H1 (cell line): ENCODE results near the gene APOL1. TPM values are rescaled to one million over a fixed set of nuclear protein-coding genes. Genes with fewer than 3 reads are reported as not detected.
"Not testable (repeated sequence)": the region's sequence is repeated elsewhere in the genome, so short reads cannot be mapped to it uniquely, and the experiment has no call there.

Experiments
- CTCF ChIA-PET: fragments of 300-600 bp; sonication (Branson Sonifier 250); formaldehyde crosslinking; loops from one replicate; lab custom pipeline; 2021; ENCODE audit not compliant: partially characterized antibody; lab: Charles Lee
- POLR2A ChIA-PET: fragments of 300-600 bp; sonication (Branson Sonifier 250); formaldehyde crosslinking; loops from one replicate; lab custom pipeline; 2021; ENCODE audit warnings: inconsistent platforms; ENCODE audit not compliant: partially characterized antibody; lab: Charles Lee
- DNase-seq, 2 experiments: peaks; one replicate each; pipeline versions ENCODE4 v3.0.0 to v3.0.0-alpha.2; 2010 to 2022; ENCODE audit warnings: low spot score in 2 of 2, low read depth in 1 of 2, mixed read lengths in 1 of 2
- FAIRE-seq: peaks from 2 replicates; lab custom pipeline; 2011; peaks lifted over from hg19 to GRCh38; lab: Jason Lieb, UNC
- H2AFZ ChIP-seq: 2 replicates; pipeline ENCODE4 v1.8.1; 2012; ENCODE audit warnings: low read length, inconsistent platforms
- H2AK5ac ChIP-seq: 2 replicates; pipeline ENCODE4 v1.6.1; 2013; ENCODE audit warnings: low read depth, low read length
- H2BK120ac ChIP-seq: replicated peaks from 2 replicates; pipeline ENCODE3; 2013; ENCODE audit warnings: low read depth, low read length, inconsistent platforms
- H2BK12ac ChIP-seq: 2 replicates; pipeline ENCODE4 v1.6.1; 2013; ENCODE audit warnings: low read depth, low read length
- H2BK15ac ChIP-seq: 2 replicates; pipeline ENCODE4 v1.6.1; 2013; ENCODE audit warnings: low read length
- H2BK20ac ChIP-seq: 2 replicates; pipeline ENCODE4 v1.6.1; 2013; ENCODE audit warnings: low read length
- H2BK5ac ChIP-seq: 2 replicates; pipeline ENCODE4 v1.6.1; 2013; ENCODE audit warnings: low read depth, low read length
- H3K14ac ChIP-seq: 2 replicates; pipeline ENCODE4 v1.6.1; 2013; ENCODE audit warnings: inconsistent platforms; ENCODE audit not compliant: insufficient read length
- H3K18ac ChIP-seq: 2 replicates; pipeline ENCODE4 v1.6.1; 2013; ENCODE audit warnings: low read length; ENCODE audit errors: extremely low read depth
- H3K23ac ChIP-seq: 2 replicates; pipeline ENCODE4 v1.6.1; 2013; ENCODE audit warnings: inconsistent platforms; ENCODE audit not compliant: insufficient read length
- H3K23me2 ChIP-seq: 2 replicates; pipeline ENCODE4 v1.6.1; 2013; ENCODE audit warnings: low read depth, low read length
- H3K27ac ChIP-seq: 2 replicates; pipeline ENCODE4 v1.6.1; 2011; ENCODE audit warnings: low read depth, low read length, inconsistent platforms
- H3K27me3 ChIP-seq, 4 experiments: replicated peaks in 1 of 4; 1 replicate in 1 of 4; 2 replicates in 3 of 4; pipeline versions ENCODE4 v1.6.1 to v1.8.1; 2011 to 2013; ENCODE audit warnings: low read length in 3 of 4, mild to moderate bottlenecking in 3 of 4, inconsistent platforms in 2 of 4, mixed read lengths in 2 of 4, moderate library complexity in 1 of 4; ENCODE audit not compliant: control insufficient read depth in 3 of 4, insufficient read depth in 3 of 4; ENCODE audit errors: extremely low read depth in 1 of 4
- H3K36me3 ChIP-seq, 4 experiments: 2 replicates each; pipeline versions ENCODE4 v1.6.1 to v1.8.1; 2011 to 2013; ENCODE audit warnings: mild to moderate bottlenecking in 4 of 4, low read length in 3 of 4, moderate library complexity in 2 of 4, control low read depth in 1 of 4, inconsistent platforms in 1 of 4; ENCODE audit not compliant: insufficient read depth in 4 of 4, control insufficient read depth in 2 of 4
- H3K4ac ChIP-seq: replicated peaks from 2 replicates; pipeline ENCODE3; 2013; ENCODE audit warnings: low read length, low read depth, mixed read lengths, inconsistent platforms; ENCODE audit not compliant: insufficient read length
- H3K4me1 ChIP-seq, 4 experiments: replicated peaks in 1 of 4; 1 replicate in 1 of 4; 2 replicates in 3 of 4; pipeline versions ENCODE4 v1.6.1 to v1.8.1; 2011 to 2013; ENCODE audit warnings: low read length in 3 of 4, inconsistent platforms in 2 of 4, mixed read lengths in 1 of 4; ENCODE audit not compliant: insufficient read depth in 4 of 4, control insufficient read depth in 3 of 4
- H3K4me2 ChIP-seq, 2 experiments: 2 replicates each; pipeline versions ENCODE4 v1.6.1 to v1.8.1; 2011 to 2013; ENCODE audit warnings: low read depth in 2 of 2, low read length in 2 of 2, control low read depth in 1 of 2, inconsistent platforms in 1 of 2, mild to moderate bottlenecking in 1 of 2; ENCODE audit not compliant: insufficient read depth in 1 of 2
- H3K4me3 ChIP-seq, 4 experiments: fragments of 200-600, 300-600 bp in 1 of 4; sonication (generic), shearing (Covaris generic), sonication (Bioruptor Twin) in 1 of 4; 2 replicates each; pipeline versions ENCODE4 v1.5.1 to v1.8.1; 2011 to 2016; ENCODE audit warnings: low read length in 4 of 4, low read depth in 3 of 4, control low read depth in 2 of 4, inconsistent platforms in 2 of 4, mild to moderate bottlenecking in 2 of 4, mixed read lengths in 1 of 4, moderate library complexity in 1 of 4; ENCODE audit not compliant: insufficient read depth in 2 of 4; ENCODE audit errors: extremely low read depth in 1 of 4
- H3K56ac ChIP-seq: replicated peaks from 2 replicates; pipeline ENCODE3; 2013; ENCODE audit warnings: low read depth, mild to moderate bottlenecking, mixed read lengths, low read length, inconsistent platforms; ENCODE audit not compliant: insufficient read length
- H3K79me1 ChIP-seq: 2 replicates; pipeline ENCODE4 v1.6.1; 2013; ENCODE audit warnings: low read depth, low read length, control low read depth
- H3K79me2 ChIP-seq, 2 experiments: 2 replicates each; pipeline versions ENCODE4 v1.6.1 to v1.8.1; 2012 to 2013; ENCODE audit warnings: low read length in 2 of 2, mild to moderate bottlenecking in 2 of 2, inconsistent platforms in 1 of 2; ENCODE audit not compliant: insufficient read depth in 2 of 2, control insufficient read depth in 1 of 2
- H3K9ac ChIP-seq, 4 experiments: replicated peaks in 1 of 4; 1 replicate in 1 of 4; 2 replicates in 3 of 4; pipeline versions ENCODE4 v1.6.1 to v1.8.1; 2011 to 2013; ENCODE audit warnings: low read depth in 3 of 4, low read length in 3 of 4, control low read depth in 2 of 4, mild to moderate bottlenecking in 2 of 4, moderate library complexity in 2 of 4, inconsistent platforms in 1 of 4; ENCODE audit errors: extremely low read depth in 1 of 4
- H3K9me3 ChIP-seq, 2 experiments: 2 replicates each; pipeline versions ENCODE4 v1.6.1 to v1.8.1; 2012 to 2013; ENCODE audit warnings: mild to moderate bottlenecking in 2 of 2, moderate library complexity in 2 of 2, control low read depth in 1 of 2, inconsistent platforms in 1 of 2, low read depth in 1 of 2, low read length in 1 of 2, mixed read lengths in 1 of 2; ENCODE audit not compliant: insufficient read depth in 2 of 2
- H4K20me1 ChIP-seq, 2 experiments: replicated peaks in 1 of 2; 2 replicates each; pipeline versions ENCODE3 to v1.8.1; 2011 to 2013; ENCODE audit warnings: inconsistent platforms in 2 of 2, low read length in 2 of 2, mild to moderate bottlenecking in 1 of 2; ENCODE audit not compliant: insufficient read depth in 2 of 2, control insufficient read depth in 1 of 2
- H4K5ac ChIP-seq: 2 replicates; pipeline ENCODE4 v1.6.1; 2013; ENCODE audit warnings: low read length, low read depth, mixed read lengths, inconsistent platforms; ENCODE audit not compliant: insufficient read length
- H4K8ac ChIP-seq: 2 replicates; pipeline ENCODE4 v1.8.0; 2013; ENCODE audit warnings: mild to moderate bottlenecking, moderate library complexity, low read length, inconsistent platforms; ENCODE audit not compliant: insufficient read depth; ENCODE audit errors: extremely low read depth
- H4K91ac ChIP-seq: replicated peaks from 2 replicates; pipeline ENCODE3; 2013; ENCODE audit warnings: low read length, mixed read lengths, inconsistent platforms; ENCODE audit not compliant: insufficient read length
- WGBS, 2 experiments: shearing (Covaris generic) in 1 of 2; methylation state at CpG; one replicate each; pipeline versions ENCODE4 v1.1.6 to v1.1.7; 2013 to 2015; ENCODE audit warnings: low lambda C conversion rate in 2 of 2, mixed read lengths in 2 of 2, inconsistent platforms in 1 of 2, low coverage in 1 of 2, missing lambda C conversion rate in 1 of 2; ENCODE audit not compliant: insufficient replicate concordance in 2 of 2, insufficient coverage in 1 of 2, insufficient read length in 1 of 2; ENCODE audit errors: extremely low coverage in 1 of 2, missing lambda C conversion rate in 1 of 2; 5-methylcytosine and 5-hydroxymethylcytosine counted together
- polyA plus RNA-seq, 7 experiments: library from polyadenylated mRNA; depleted of rRNA in 3 of 7; stranded (reverse) in 5 of 7; unstranded in 2 of 7; fragments of >200 nt in 5 of 7; fragments of 200-250 nt in 2 of 7; gene quantifications; 1 replicate in 5 of 7; 2 replicates in 1 of 7; 4 replicates in 1 of 7; pipeline versions ENCODE4 v1.2.1 to v1.2.3, GENCODE V29; 2011 to 2013; ENCODE audit warnings: missing spikeins in 2 of 7, mixed read lengths in 2 of 7
- total RNA-seq: library from RNA; stranded (reverse); fragmentation: NEBNext Ultra II Directional; extraction: Animal tissue kit (Norgen Biotek cat#: 25700); gene quantifications from 2 replicates; pipeline ENCODE4 v1.2.1, GENCODE V29; 2021

The APOL1 gene
- total and polyA plus RNA-seq, 2 of the 8 experiments (the other 6 are each of a cell fraction or from before 2014, with no cell fraction given) = not detected

- 94% methylated on average over 1 of the region's 1 CpG; no CpG with 5 or more reads in 1 of the 2 experiments for WGBS, 2 experiments
Measured at GRCh38 chr22:36228369-36228768, 24.6 kb upstream of the APOL1 start.

More at GRCh38 chr22:36228369-36228768, 24.6 kb upstream of the APOL1 start:
- not testable (repeated sequence) for H3K9me3 ChIP-seq, H2BK5ac ChIP-seq, H3K4ac ChIP-seq, H3K18ac ChIP-seq, FAIRE-seq, H3K23ac ChIP-seq, H3K79me2 ChIP-seq, H2AFZ ChIP-seq, H4K5ac ChIP-seq, H3K36me3 ChIP-seq, H3K79me1 ChIP-seq, H4K91ac ChIP-seq, H3K4me1 ChIP-seq, DNase-seq, H3K27ac ChIP-seq, H2BK15ac ChIP-seq, H3K14ac ChIP-seq, H3K4me3 ChIP-seq, H4K8ac ChIP-seq, H4K20me1 ChIP-seq, H3K56ac ChIP-seq, H3K4me2 ChIP-seq, H2BK20ac ChIP-seq, H2AK5ac ChIP-seq, H3K9ac ChIP-seq, H2BK120ac ChIP-seq, H2BK12ac ChIP-seq, H3K23me2 ChIP-seq, H3K27me3 ChIP-seq
- POLR2A ChIA-PET = interaction anchor here (0.6 to 1.4 kb wide), 2 partner anchors 36 to 50 kb away, joined by 3 read pairs; no protein-coding TSS in a partner anchor
- CTCF ChIA-PET = interaction anchor here (0.9 to 2.8 kb wide), 8 partner anchors 11 to 258 kb away, joined by 3 to 25 read pairs (median 4); partner anchors contain the start of gene APOL2
